HEK293 (cell line): ENCODE measurements around the gene CREG2.

Experiments used
- CTCF ChIA-PET: fragments of 350-600 bp; formaldehyde crosslinking; extraction: SDS; loops from one replicate; lab custom pipeline; 2021; ENCODE audit warnings: antibody characterized with exemption; lab: Yijun Ruan, JAX
- POLR2A ChIA-PET: fragments of 300-600 bp; formaldehyde crosslinking; extraction: SDS; loops from one replicate; lab custom pipeline; 2020; ENCODE audit warnings: antibody characterized with exemption, inconsistent platforms; lab: Yijun Ruan, JAX
- H3K27ac ChIP-seq: fragments of 200-500 bp; sonication (Bioruptor generic); 2 replicates; pipeline ENCODE4 v1.5.1; 2014; ENCODE audit warnings: low read depth, low read length, control low read depth, inconsistent platforms; ENCODE audit errors: extremely low read depth
- H3K36me3 ChIP-seq, 2 experiments: fragments of 200-500 bp in 1 of 2; sonication (Bioruptor generic) in 1 of 2; 1 replicate in 1 of 2; 2 replicates in 1 of 2; pipeline ENCODE4 v1.5.1; 2014 to 2017; ENCODE audit warnings: inconsistent platforms in 2 of 2, low read length in 2 of 2; ENCODE audit not compliant: control insufficient read depth in 2 of 2, insufficient read depth in 1 of 2
- H3K4me1 ChIP-seq: fragments of 200-500 bp; sonication (Bioruptor generic); 2 replicates; pipeline ENCODE4 v1.5.1; 2014; ENCODE audit warnings: mild to moderate bottlenecking, low read length, inconsistent platforms; ENCODE audit not compliant: control insufficient read depth, insufficient read depth
- H3K4me3 ChIP-seq: 2 replicates; pipeline ENCODE4 v1.5.1; 2011; ENCODE audit warnings: low read depth, mild to moderate bottlenecking, control low read depth, low read length, moderate library complexity
- H3K9me3 ChIP-seq: fragments of 200-500 bp; sonication (Bioruptor generic); 2 replicates; pipeline ENCODE4 v1.5.1; 2014; ENCODE audit warnings: low read depth, low read length, inconsistent platforms; ENCODE audit not compliant: control insufficient read depth, insufficient read depth
- OVOL3 ChIP-seq: fragments of 450-650 bp; formaldehyde crosslinking; IDR thresholded peaks from 2 replicates; pipeline ENCODE4 v1.5.1; 2016; ENCODE audit warnings: missing biosample characterization, missing genetic modification characterization
- PRDM6 ChIP-seq: fragments of 450-650 bp; formaldehyde crosslinking; IDR thresholded peaks from 2 replicates; pipeline ENCODE4 v1.5.1; 2017; ENCODE audit warnings: missing biosample characterization, missing genetic modification characterization
- SALL2 ChIP-seq: fragments of 450-650 bp; formaldehyde crosslinking; IDR thresholded peaks from 2 replicates; pipeline ENCODE4 v1.5.0; 2017; ENCODE audit warnings: missing biosample characterization, mild to moderate bottlenecking, missing genetic modification characterization, borderline replicate concordance
- SETDB1 ChIP-seq: IDR thresholded peaks from one replicate; pipeline ENCODE4 v1.6.1; 2017; ENCODE audit warnings: mild to moderate bottlenecking, low read length, moderate library complexity, mixed read lengths; ENCODE audit not compliant: insufficient read length
- WT1 ChIP-seq: fragments of 450-650 bp; formaldehyde crosslinking; IDR thresholded peaks from 2 replicates; pipeline ENCODE4 v1.5.1; 2016; ENCODE audit warnings: missing biosample characterization, missing genetic modification characterization
- ZBTB21 ChIP-seq: fragments of 450-650 bp; formaldehyde crosslinking; IDR thresholded peaks from 2 replicates; pipeline ENCODE4 v1.5.1; 2017; ENCODE audit warnings: missing biosample characterization, missing genetic modification characterization
- ZBTB49 ChIP-seq: fragments of 450-650 bp; formaldehyde crosslinking; IDR thresholded peaks from 2 replicates; pipeline ENCODE4 v1.5.1; 2016; ENCODE audit warnings: missing biosample characterization, missing genetic modification characterization, low read depth
- ZBTB7A ChIP-seq: fragments of 450-650 bp; formaldehyde crosslinking; IDR thresholded peaks from 2 replicates; pipeline ENCODE4 v1.5.1; 2016; ENCODE audit warnings: low read depth, missing biosample characterization, missing genetic modification characterization
- ZNF114 ChIP-seq: fragments of 450-650 bp; formaldehyde crosslinking; IDR thresholded peaks from 2 replicates; pipeline ENCODE4 v1.5.0; 2017; ENCODE audit warnings: missing biosample characterization, missing genetic modification characterization
- ZNF221 ChIP-seq: fragments of 450-650 bp; formaldehyde crosslinking; IDR thresholded peaks from 2 replicates; pipeline ENCODE4 v1.5.1; 2017; ENCODE audit warnings: missing biosample characterization, missing genetic modification characterization, borderline replicate concordance
- ZNF48 ChIP-seq: fragments of 450-650 bp; formaldehyde crosslinking; IDR thresholded peaks from 2 replicates; pipeline ENCODE4 v1.5.1; 2016; ENCODE audit warnings: missing biosample characterization, missing genetic modification characterization
- ZNF555 ChIP-seq: fragments of 450-650 bp; formaldehyde crosslinking; conservative IDR thresholded peaks from 2 replicates; pipeline ENCODE4 v1.5.1; 2017; ENCODE audit warnings: missing biosample characterization, mild to moderate bottlenecking, missing genetic modification characterization, inconsistent platforms
- ZNF580 ChIP-seq: fragments of 450-650 bp; formaldehyde crosslinking; IDR thresholded peaks from 2 replicates; pipeline ENCODE4 v1.5.1; 2016; ENCODE audit warnings: missing biosample characterization, missing genetic modification characterization
- ZNF701 ChIP-seq: fragments of 450-650 bp; formaldehyde crosslinking; IDR thresholded peaks from 2 replicates; pipeline ENCODE4 v1.5.1; 2016; ENCODE audit warnings: missing biosample characterization, missing genetic modification characterization
- ZNF777 ChIP-seq: fragments of 450-650 bp; formaldehyde crosslinking; IDR thresholded peaks from 2 replicates; pipeline ENCODE4 v1.5.1; 2017; ENCODE audit warnings: missing biosample characterization, missing genetic modification characterization, borderline replicate concordance
- ZSCAN16 ChIP-seq: fragments of 450-650 bp; formaldehyde crosslinking; IDR thresholded peaks from 2 replicates; pipeline ENCODE4 v1.5.1; 2016; ENCODE audit warnings: missing biosample characterization, missing genetic modification characterization
- TF ChIP-seq, protein P1 (sequence below): fragments of 450-650 bp; formaldehyde crosslinking; IDR thresholded peaks from 2 replicates; pipeline ENCODE4 v1.5.1; 2017; ENCODE audit warnings: missing biosample characterization, missing genetic modification characterization
- TF ChIP-seq, protein P2 (sequence below): fragments of 450-650 bp; formaldehyde crosslinking; IDR thresholded peaks from 2 replicates; pipeline ENCODE4 v1.5.1; 2017; ENCODE audit warnings: missing biosample characterization, missing genetic modification characterization
- TF ChIP-seq, protein P3 (sequence below): fragments of 450-650 bp; formaldehyde crosslinking; IDR thresholded peaks from 2 replicates; pipeline ENCODE4 v1.5.1; 2016; ENCODE audit warnings: missing biosample characterization, missing genetic modification characterization

CREG2 gene

DNA sequence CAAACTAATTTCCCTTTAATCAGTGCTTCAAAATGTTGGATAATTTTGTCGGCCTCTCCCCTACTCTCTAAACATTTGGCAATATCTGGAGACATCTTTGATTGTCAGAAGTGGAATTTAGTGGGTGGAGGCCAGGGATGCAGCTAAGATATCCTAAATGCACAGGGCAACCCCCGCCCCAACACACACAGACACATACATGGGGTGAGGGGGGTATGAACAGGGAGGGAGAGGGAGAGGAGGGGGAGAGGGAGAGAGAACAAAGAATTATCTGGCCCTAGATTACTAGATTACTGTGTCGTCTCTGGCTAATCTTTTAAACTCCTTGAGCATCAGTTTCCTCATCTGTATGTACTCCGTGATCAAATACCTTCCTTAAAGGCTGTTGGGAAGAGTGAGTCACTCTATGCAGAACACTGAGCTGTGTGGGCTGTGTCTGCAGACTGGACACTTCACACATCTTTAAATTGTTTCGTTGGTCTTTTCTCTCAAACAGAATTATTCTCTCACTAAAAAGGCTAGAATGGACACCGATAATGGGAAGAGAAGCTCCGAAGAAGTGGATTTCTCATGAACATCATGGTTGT, 81.7 kb downstream of the CREG2 start (continued):
- TF ChIP-seq, protein P1, sequence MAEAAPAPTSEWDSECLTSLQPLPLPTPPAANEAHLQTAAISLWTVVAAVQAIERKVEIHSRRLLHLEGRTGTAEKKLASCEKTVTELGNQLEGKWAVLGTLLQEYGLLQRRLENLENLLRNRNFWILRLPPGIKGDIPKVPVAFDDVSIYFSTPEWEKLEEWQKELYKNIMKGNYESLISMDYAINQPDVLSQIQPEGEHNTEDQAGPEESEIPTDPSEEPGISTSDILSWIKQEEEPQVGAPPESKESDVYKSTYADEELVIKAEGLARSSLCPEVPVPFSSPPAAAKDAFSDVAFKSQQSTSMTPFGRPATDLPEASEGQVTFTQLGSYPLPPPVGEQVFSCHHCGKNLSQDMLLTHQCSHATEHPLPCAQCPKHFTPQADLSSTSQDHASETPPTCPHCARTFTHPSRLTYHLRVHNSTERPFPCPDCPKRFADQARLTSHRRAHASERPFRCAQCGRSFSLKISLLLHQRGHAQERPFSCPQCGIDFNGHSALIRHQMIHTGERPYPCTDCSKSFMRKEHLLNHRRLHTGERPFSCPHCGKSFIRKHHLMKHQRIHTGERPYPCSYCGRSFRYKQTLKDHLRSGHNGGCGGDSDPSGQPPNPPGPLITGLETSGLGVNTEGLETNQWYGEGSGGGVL (tag by site-specific recombination), result peak; percentile 52; the same call in 1 of the 2 replicates
- no peak for TF ChIP-seq ZSCAN16 (tag by site-specific recombination)

DNA sequence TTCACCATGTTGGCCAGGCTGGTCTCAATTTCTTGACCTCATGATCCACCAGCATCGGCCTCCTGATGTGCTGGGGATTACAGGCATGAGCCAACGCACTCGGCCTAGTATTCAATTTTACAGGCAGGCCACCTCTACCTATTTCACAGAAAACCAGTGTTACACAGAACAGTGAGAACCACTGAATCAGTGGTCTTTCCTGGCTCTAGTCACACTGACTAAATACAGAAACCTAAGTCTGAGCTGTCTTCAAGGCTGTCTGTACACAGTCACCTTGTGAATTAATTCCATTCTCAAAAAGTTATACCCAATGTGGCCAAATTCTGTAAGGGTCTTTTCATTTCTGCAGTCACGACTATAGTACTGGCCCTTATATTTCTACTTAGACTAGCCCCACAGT, 82.3 kb downstream of the CREG2 start:
- Histone ChIP-seq H3K36me3 (peaks cover 0 to 25% of the 10 kb centered on the region in 2 experiments; a peak in 2 of 3 replicates), H3K27ac (no peak overlapping the region), H3K9me3 (no peaks in the 10 kb centered on the region), H3K4me3 (no peak overlapping the region), H3K4me1 (0 out of 2 replicates have a peak, but pooled peaks cover 3% of the 10 kb centered on the region)
- TF ChIP-seq ZBTB49 (no peak), PRDM6 (no peak)
- CTCF ChIA-PET, result no interaction called here
- POLR2A ChIA-PET, result interaction anchor here (1.3 kb wide), 1 partner anchor 53 kb away, joined by 3 read pairs; no protein-coding TSS in a partner anchor

DNA sequence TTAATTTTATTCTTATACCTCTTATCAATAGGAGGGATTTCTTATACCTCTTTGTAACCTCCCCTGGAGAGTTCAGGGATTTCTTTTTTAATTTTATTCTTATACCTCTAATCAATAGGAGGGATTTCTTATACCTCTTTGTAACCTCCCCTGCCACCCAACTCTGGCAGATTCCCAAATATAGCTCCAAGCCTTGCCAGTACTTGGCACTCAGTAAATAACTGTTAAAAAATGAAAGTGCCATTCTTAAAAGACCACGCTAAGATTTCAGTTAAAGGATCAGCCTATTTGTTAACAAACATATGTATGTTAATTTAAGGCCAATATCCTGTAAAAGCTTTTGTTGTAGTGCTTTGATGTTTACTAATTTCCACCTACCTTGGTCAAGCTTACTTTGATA, 83.6 kb downstream of the CREG2 start:
- Histone ChIP-seq H3K9me3 (no peaks in the 10 kb centered on the region), H3K4me1 (0 out of 2 replicates have a peak, but pooled peaks cover 3% of the 10 kb centered on the region), H3K4me3 (no peak overlapping the region), H3K27ac (no peak overlapping the region), H3K36me3 (peaks cover 0 to 25% of the 10 kb centered on the region in 2 experiments; a peak in 2 of 3 replicates)
- ChIA-PET CTCF (interaction anchor here (1.2 kb wide), 1 partner anchor 39 kb away, joined by 3 read pairs; no protein-coding TSS in a partner anchor), POLR2A (no interaction called here)
- TF ChIP-seq SALL2 (tag by site-specific recombination), result no peak
- TF ChIP-seq ZNF555, result no peak
- TF ChIP-seq, protein P2, sequence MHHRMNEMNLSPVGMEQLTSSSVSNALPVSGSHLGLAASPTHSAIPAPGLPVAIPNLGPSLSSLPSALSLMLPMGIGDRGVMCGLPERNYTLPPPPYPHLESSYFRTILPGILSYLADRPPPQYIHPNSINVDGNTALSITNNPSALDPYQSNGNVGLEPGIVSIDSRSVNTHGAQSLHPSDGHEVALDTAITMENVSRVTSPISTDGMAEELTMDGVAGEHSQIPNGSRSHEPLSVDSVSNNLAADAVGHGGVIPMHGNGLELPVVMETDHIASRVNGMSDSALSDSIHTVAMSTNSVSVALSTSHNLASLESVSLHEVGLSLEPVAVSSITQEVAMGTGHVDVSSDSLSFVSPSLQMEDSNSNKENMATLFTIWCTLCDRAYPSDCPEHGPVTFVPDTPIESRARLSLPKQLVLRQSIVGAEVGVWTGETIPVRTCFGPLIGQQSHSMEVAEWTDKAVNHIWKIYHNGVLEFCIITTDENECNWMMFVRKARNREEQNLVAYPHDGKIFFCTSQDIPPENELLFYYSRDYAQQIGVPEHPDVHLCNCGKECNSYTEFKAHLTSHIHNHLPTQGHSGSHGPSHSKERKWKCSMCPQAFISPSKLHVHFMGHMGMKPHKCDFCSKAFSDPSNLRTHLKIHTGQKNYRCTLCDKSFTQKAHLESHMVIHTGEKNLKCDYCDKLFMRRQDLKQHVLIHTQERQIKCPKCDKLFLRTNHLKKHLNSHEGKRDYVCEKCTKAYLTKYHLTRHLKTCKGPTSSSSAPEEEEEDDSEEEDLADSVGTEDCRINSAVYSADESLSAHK (tag by site-specific recombination), result no peak
- TF ChIP-seq ZBTB7A (tag by site-specific recombination), result no peak
- no peak for TF ChIP-seq ZNF777 (tag by site-specific recombination)
- TF ChIP-seq ZNF580 (tag by site-specific recombination), result no peak
- no peak for TF ChIP-seq SETDB1
- no peak for TF ChIP-seq ZNF48 (tag by site-specific recombination)
- TF ChIP-seq, protein P3, sequence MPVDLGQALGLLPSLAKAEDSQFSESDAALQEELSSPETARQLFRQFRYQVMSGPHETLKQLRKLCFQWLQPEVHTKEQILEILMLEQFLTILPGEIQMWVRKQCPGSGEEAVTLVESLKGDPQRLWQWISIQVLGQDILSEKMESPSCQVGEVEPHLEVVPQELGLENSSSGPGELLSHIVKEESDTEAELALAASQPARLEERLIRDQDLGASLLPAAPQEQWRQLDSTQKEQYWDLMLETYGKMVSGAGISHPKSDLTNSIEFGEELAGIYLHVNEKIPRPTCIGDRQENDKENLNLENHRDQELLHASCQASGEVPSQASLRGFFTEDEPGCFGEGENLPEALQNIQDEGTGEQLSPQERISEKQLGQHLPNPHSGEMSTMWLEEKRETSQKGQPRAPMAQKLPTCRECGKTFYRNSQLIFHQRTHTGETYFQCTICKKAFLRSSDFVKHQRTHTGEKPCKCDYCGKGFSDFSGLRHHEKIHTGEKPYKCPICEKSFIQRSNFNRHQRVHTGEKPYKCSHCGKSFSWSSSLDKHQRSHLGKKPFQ, result no peak
- TF ChIP-seq ZNF114 (tag by site-specific recombination), result no peak
- no peak for TF ChIP-seq ZNF221
- no peak for TF ChIP-seq ZBTB21
- no peak for TF ChIP-seq OVOL3 (tag by site-specific recombination)
- TF ChIP-seq WT1 (tag by site-specific recombination), result no peak
- TF ChIP-seq ZNF701, result no peak
